Glutamatergic neuron (in vitro differentiated cells): ENCODE results near the gene CCNY. TPM values are rescaled to one million over a fixed set of nuclear protein-coding genes. Genes with fewer than 3 reads are reported as not detected.

Source experiments
- DNase-seq: peaks from one replicate; pipeline ENCODE4 v3.0.0; 2022
- H3K27ac Mint-ChIP-seq: one replicate; pipeline ENCODE4 v1.8.0; 2020; ENCODE audit warnings: mild to moderate bottlenecking, mixed read lengths, inconsistent platforms; ENCODE audit not compliant: unreplicated experiment
- H3K27me3 Mint-ChIP-seq: one replicate; pipeline ENCODE4 v1.8.0; 2020; ENCODE audit warnings: mild to moderate bottlenecking, moderate library complexity, mixed read lengths, inconsistent platforms; ENCODE audit not compliant: unreplicated experiment
- H3K36me3 Mint-ChIP-seq: one replicate; pipeline ENCODE4 v1.8.0; 2020; ENCODE audit warnings: mild to moderate bottlenecking, mixed read lengths, inconsistent platforms; ENCODE audit not compliant: unreplicated experiment
- H3K4me1 Mint-ChIP-seq: one replicate; pipeline ENCODE4 v1.8.0; 2020; ENCODE audit warnings: mild to moderate bottlenecking, low read depth, mixed read lengths, inconsistent platforms; ENCODE audit not compliant: unreplicated experiment
- H3K4me3 Mint-ChIP-seq: one replicate; pipeline ENCODE4 v1.8.0; 2020; ENCODE audit warnings: mild to moderate bottlenecking, mixed read lengths, inconsistent platforms; ENCODE audit not compliant: unreplicated experiment
- H3K9me3 Mint-ChIP-seq: one replicate; pipeline ENCODE4 v1.8.0; 2020; ENCODE audit warnings: mild to moderate bottlenecking, moderate library complexity, mixed read lengths, inconsistent platforms; ENCODE audit not compliant: unreplicated experiment
- CTCF ChIP-seq: fragments of 200-600 bp; sonication (generic); IDR thresholded peaks from one replicate; pipeline ENCODE4 v1.5.0; 2021; ENCODE audit not compliant: partially characterized antibody, unreplicated experiment
- total RNA-seq: library from RNA; stranded (reverse); fragmentation: NEBNext Ultra II Directional; extraction: Animal tissue kit (Norgen Biotek cat#: 25700); gene quantifications from one replicate; pipeline ENCODE4 v1.2.1, GENCODE V29; 2021; ENCODE audit not compliant: unreplicated experiment

The CCNY gene
- total RNA-seq, 1 donor from 2014 or later: 219 TPM

GRCh38 chr10:35449944-35450343 lies 113.6 kb downstream of the CCNY start:
- no peak for TF ChIP-seq CTCF
- no peak for DNase-seq
- peaks cover 27% of the 10 kb centered on the region for H3K27me3 Mint-ChIP-seq
- H3K27ac Mint-ChIP-seq: peak overlapping the region; percentile 36
- peaks cover 69% of the 10 kb centered on the region for H3K4me1 Mint-ChIP-seq
- peaks cover 11% of the 10 kb centered on the region for H3K36me3 Mint-ChIP-seq
- peak overlapping the region; percentile 7 for H3K4me3 Mint-ChIP-seq
- peaks cover 38% of the 10 kb centered on the region for H3K9me3 Mint-ChIP-seq

GRCh38 chr10:35451151-35452016 lies 115.1 kb downstream of the CCNY start:
- H3K27ac Mint-ChIP-seq: no peak overlapping the region
- peaks cover 25% of the 10 kb centered on the region for H3K27me3 Mint-ChIP-seq
- TF ChIP-seq CTCF: no peak
- H3K4me1 Mint-ChIP-seq: peaks cover 67% of the 10 kb centered on the region
- H3K9me3 Mint-ChIP-seq: peaks cover 32% of the 10 kb centered on the region
- peaks cover 4% of the 10 kb centered on the region for H3K36me3 Mint-ChIP-seq
- no peak for DNase-seq
- H3K4me3 Mint-ChIP-seq: no peak overlapping the region

GRCh38 chr10:35452171-35452570 lies 115.9 kb downstream of the CCNY start:
- DNase-seq: no peak
- Mint-ChIP-seq H3K27me3 (peaks cover 24% of the 10 kb centered on the region), H3K4me1 (peaks cover 69% of the 10 kb centered on the region), H3K4me3 (no peak overlapping the region), H3K27ac (no peak overlapping the region), H3K9me3 (peaks cover 27% of the 10 kb centered on the region), H3K36me3 (peaks cover 4% of the 10 kb centered on the region)
- TF ChIP-seq CTCF: no peak

DNA sequence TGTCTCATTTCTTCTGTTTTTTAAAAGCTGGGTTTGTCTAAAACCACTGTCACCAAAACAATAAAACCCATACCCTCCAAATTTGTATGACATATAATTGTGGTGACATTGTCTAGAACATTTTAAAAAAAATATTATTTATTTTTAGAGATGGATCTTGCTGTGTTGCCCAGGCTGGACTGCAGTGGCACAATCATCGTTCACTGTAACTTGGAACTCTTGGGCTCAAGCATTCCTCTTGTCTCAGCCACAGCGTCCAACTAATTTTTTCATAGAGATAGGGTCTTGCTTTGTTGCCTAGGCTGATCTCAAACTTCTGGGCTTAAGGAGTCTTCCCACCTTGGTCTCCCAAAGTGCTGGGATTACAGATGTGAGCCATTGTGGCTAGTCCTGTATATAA lies 116.5 kb downstream of the CCNY start:
- TF ChIP-seq CTCF: no peak
- Mint-ChIP-seq H3K27ac (no peak overlapping the region), H3K4me3 (no peak overlapping the region), H3K4me1 (peaks cover 69% of the 10 kb centered on the region), H3K9me3 (peaks cover 23% of the 10 kb centered on the region), H3K36me3 (peaks cover 3% of the 10 kb centered on the region), H3K27me3 (peaks cover 20% of the 10 kb centered on the region)
- no peak for DNase-seq

DNA sequence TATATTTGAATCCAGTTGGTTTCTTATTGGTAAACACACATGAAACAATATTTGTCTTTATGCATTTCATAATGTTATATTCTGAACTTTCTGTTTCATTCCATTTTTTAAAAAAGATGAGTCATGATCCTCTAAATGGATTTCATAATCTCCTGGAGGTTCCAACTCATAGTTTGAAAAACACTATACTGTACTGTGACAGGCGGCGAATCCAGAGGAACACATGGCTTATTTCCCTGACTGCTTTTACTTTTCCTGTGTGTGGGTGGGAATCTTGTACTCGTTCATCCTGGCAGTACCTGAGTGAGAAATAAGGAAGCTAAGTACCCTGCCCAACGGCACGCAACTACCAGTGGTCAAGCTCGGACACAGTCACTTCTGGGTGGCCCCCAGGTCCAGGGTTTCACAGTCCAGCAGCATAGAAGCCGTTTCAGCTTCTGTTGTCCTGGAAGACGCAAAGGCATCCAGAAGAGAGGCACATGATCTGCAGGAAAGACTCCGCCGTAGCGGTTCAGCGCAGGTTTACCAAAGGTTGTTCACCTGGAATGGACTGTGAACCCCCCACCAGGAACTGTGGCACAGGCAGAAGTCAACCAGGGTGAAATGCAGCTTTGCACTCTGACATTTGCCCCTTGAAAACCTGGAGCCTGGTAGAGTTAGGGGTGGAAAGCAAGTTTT lies 117.7 kb downstream of the CCNY start:
- no peaks in the 10 kb centered on the region for H3K36me3 Mint-ChIP-seq
- peaks cover 12% of the 10 kb centered on the region for H3K27me3 Mint-ChIP-seq
- H3K27ac Mint-ChIP-seq: no peak overlapping the region
- H3K9me3 Mint-ChIP-seq: peaks cover 18% of the 10 kb centered on the region
- TF ChIP-seq CTCF: no peak
- H3K4me1 Mint-ChIP-seq: peaks cover 67% of the 10 kb centered on the region
- no peak overlapping the region for H3K4me3 Mint-ChIP-seq
- DNase-seq: no peak
